AG20443 (cell line): ENCODE measurements around the gene RGL2.
"Not testable (repeated sequence)": the region's sequence is repeated elsewhere in the genome, so short reads cannot be mapped to it uniquely, and the experiment has no call there.

Experiments
- DNase-seq: peaks from one replicate; pipeline ENCODE4 v3.0.0; 2012; ENCODE audit warnings: low spot score, mixed read lengths

RGL2 gene, protein sequence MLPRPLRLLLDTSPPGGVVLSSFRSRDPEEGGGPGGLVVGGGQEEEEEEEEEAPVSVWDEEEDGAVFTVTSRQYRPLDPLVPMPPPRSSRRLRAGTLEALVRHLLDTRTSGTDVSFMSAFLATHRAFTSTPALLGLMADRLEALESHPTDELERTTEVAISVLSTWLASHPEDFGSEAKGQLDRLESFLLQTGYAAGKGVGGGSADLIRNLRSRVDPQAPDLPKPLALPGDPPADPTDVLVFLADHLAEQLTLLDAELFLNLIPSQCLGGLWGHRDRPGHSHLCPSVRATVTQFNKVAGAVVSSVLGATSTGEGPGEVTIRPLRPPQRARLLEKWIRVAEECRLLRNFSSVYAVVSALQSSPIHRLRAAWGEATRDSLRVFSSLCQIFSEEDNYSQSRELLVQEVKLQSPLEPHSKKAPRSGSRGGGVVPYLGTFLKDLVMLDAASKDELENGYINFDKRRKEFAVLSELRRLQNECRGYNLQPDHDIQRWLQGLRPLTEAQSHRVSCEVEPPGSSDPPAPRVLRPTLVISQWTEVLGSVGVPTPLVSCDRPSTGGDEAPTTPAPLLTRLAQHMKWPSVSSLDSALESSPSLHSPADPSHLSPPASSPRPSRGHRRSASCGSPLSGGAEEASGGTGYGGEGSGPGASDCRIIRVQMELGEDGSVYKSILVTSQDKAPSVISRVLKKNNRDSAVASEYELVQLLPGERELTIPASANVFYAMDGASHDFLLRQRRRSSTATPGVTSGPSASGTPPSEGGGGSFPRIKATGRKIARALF

DNA sequence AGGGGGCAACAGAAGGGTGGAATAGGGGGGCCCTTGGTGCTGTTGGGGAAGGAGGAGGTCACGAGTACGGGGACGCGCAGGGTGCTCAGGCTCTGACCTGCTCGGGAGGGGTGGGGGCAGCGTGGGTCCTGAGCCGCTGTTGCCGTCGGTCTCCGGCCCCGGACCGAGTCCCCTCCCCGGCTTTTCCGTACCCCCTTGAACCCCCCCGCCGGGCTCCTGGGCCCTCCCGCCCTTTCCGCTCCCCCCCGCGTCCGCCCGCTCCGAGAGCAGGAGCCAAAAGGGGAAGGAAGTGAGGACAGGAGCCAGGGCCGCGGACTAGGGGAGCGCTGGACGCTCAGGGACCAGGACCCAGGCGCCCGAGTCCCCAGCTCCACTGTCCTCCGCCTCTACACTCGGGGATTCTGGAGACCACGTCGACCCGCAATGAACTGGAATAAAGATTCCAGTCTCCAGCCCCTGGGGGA lies at the start of gene RGL2:
RGL2 (minus strand) TSS at position 170 of the 464 bp plus-strand sequence. CDS start 332 bp downstream, outside the sequence.
- peak; percentile 75 for DNase-seq

DNA sequence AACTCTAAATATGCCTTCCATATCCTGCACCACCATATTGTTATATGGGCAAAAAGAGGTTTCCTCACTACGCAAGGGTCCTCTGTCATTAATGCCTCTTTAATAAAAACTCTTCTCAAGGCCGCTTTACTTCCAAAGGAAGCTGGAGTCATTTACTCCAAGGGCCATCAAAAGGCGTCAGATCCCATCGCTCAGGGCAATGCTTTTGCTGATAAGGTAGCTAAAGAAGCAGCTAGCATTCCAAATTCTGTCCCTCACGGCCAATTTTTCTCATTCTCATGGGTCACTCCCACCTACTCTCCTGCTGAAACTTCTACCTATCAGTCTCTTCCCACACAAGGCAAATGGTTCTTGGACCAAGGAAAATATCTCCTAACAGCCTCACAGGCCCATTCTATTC lies 49.1 kb upstream of the RGL2 start:
- DNase-seq = no peak

DNA sequence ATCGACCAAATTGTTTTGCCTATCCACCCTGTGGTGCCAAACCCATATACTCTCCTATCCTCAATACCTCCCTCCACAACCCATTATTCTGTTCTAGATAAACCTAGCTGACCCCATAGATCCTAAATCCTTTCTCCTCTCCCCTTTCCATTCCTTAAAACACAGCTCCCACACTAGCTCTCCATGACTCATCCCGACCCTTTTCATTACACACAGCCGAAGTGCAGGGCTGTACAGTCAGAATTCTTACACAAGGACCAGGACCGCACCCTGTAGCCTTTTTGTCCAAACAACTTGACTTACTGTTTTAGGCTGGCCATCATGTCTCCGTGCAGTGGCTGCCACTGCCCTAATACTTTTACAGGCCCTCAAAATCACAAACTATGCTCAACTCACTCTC lies 48.2 kb upstream of the RGL2 start:
- not testable (repeated sequence) for DNase-seq

DNA sequence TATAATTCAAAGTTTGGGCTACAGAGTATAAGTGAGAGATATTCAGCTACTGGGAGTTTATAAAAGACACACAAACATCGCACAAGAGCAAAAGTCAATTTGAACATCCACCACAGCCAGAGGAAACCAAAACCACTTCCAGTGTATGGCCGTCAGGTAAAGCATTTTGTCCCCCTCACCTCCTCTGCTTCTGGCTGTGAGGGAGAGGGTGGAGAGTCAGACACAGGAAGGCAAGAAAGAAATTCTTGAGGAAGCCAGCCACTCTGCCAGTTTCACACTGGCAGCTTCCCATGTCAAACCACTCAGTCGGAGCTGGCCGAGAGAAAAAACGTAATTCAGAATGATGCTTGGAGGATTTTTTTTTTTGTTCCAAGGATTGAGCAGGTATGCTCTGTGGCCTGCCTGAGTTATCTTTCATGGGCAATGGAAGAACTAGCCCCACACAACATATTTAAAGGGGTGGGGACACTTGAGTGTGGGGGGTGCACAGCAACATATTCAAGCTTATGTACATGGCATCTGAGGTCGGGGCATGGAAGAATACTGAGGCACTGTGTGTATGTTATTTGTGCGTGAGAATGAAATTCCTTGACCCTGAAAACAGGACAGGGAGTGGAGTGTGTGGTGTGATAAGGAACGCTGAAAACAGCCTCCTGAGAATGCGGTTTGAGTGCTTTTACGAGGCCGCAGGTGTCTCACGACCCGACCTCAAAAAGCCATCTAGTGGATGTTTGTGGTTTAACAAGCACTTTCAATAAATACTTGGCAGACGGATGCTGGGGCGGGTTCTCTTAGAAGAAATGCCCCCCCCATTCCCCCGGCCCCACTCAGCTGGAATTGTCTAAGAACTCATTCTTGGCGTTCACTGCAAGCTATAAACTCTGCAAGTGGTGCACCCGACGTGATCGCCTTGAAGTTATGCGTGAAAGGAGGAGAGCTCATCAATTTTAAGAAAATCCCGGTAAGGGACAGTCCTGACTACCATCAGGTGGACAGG lies 46.3 kb upstream of the RGL2 start:
- peak; percentile 80 for DNase-seq

DNA sequence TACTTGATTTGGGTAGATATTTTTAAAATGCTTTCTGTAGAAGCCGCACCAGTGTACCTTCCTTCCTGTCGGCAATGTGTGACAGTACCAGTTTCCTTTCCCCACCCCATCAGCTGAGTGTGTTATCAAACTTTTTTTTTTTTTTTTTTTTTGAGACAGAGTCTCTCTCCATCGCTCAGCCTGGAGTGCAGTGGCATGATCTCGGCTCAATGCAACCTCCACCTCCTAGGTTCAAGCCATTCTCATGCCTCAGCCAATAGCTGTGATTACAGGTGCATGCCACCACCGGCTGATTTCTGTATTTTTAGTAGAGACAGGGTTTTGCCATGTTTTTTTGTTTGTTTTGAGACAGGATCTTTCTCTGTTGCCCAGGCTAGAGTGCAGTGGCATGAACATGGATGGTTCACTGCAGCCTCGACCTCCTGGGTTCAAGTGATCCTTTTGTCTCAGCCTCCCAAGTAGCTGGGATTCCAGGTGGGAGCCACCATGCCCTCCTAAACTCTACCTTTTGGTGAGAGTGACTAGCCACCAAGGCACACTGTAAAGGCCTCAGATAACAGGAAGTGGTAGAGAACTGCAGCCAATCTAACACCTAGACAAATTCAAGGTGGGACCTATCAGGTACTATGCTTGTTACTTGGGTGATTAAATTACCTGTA lies 45.3 kb upstream of the RGL2 start:
- no peak for DNase-seq

DNA sequence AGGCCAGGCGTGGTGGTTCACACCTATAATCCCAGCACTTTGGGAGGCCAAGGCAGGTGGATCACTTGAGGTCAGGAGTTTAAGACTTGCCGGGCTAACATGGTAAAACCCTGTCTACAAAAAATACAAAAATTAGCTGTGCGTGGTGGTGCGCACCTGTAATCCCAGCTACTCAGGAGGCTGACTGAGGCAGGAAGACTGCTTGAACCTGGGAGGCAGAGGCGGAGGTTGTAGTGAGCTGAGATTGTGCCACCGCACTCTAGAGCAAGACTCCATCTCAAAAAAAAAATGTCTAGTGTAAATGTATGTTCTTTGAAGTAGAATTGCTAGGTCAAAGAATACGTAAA lies 44.8 kb upstream of the RGL2 start:
- not testable (repeated sequence) for DNase-seq

DNA sequence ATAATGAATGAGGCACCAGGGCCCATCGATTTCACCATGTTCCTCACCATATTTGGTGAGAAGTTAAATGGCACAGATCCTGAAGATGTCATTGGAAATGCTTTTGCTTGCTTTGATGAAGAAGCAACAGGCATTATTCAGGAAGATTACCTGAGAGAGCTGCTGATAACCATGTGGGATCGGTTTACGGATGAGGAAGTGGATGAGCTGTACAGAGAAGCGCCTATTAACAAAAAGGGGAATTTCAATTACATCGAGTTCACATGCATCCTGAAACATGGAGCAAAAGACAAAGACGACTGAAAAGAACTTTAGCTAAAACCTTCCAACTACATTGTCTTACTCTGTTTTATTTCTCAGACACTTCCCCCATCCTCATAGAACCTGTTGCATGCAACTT lies 40.5 kb upstream of the RGL2 start:
- DNase-seq = no peak

DNA sequence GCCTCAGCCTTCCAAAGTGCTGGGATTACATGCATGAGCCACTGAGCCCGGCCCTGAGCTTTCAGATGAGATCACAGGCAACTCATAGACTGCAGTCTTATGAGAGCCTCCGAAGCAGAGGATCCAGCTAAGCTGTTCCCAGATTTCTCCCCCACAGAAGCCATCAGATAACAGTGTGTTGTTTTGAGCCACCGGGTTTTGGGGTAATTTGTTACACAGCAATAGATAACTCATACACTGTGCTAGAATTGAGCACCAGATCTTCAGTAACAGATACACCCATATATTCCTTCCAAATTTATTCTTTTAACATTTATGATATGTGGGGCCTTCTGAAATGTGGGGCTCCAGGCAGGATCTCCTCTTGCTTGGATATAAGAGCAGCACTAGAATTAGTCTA lies 37.8 kb upstream of the RGL2 start:
- no peak for DNase-seq

DNA sequence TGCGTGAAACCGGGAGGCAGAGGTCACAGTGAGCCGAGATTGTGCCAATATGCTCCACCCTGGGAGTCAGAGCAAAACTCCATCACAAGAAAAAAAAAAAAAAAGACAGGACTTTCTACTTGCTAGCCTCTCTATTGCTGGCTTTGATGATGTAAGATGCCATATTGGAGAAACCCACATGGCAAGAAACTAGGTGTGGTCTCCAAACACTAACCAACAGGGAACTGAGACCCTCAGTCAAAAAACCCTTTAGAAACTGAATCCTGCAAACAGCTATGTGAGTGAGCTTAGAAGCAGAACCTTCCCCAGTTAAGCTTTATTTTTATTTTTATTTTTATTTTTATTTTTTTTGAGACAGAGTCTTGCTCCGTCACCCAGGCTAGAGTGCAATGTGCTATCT lies 37.2 kb upstream of the RGL2 start:
- DNase-seq = no peak

DNA sequence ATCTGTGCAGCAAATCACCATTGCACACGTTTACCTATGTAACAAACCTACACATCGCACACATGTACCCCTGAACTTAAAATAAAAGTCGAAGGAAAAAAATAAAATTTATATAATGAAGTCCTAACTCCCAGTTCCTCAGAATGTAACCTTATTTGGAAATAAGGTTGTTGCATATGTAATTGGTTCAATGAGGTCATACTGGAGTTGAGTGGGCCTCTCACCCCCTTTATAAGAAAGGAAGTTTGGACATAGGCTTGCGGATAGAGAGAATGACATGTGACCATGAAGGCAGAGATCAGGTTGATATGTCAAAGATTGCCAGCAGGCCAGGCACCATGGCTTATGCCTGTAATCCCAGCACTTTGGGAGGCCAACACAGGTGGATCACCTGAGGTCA lies 34.9 kb upstream of the RGL2 start:
- DNase-seq = no peak

DNA sequence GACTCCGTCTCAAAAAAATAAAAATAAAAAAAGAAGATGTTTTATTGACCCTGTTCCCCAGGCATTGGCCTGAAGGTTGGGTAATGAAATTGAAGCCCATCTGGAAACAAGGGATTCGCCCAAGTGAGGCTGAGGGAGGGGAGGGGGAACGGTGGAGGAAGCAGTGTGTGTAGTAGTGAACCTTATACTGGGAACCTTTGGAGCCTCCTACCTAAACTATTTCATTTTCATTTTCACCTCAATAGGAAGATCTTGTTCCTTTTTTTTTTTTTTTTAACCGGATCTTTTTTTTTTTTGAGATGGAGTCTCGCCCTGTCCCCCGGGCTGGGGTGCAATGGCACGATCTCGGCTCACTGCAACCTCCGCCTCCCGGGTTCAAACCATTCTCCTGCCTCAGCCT lies 32.0 kb upstream of the RGL2 start:
- no peak for DNase-seq

DNA sequence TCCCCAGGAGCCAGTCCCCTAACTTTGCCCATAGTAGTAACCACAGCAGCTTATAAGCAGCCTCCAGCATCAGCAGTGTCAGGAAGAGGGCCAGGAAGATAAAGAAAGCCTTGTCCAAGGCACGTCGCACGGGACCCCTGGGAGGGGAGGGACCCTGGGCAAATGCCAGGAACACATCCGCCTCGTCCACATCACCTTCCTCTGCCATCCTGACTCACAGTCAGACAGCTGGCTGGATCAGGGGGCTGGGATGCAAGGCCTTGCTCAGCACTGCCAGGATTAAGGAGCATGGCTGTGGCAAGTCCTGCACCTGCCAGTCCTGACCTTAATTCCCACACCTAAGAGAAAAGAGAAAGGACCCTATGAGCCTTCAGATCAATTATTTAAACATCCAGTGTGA lies 30.3 kb upstream of the RGL2 start:
- DNase-seq = no peak

DNA sequence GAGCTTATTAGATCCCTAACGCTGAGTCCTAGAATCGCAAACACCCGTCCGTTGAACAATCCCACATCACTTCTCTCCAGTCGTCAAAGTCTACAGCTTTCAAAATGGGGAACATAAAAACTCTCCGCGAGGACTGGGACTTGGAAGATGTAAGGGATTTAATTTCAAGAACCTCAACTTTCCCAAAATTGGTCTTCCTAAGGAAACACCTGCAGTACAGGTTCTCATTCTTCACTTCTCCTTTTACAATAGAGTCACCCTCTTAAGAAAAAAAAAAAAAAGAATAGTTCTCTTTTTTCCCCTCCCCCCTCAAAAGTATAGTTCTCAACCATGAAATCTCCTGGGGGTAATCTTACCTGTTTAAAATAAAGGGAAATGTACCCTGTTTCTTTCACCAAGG lies 25.4 kb upstream of the RGL2 start:
- no peak for DNase-seq

DNA sequence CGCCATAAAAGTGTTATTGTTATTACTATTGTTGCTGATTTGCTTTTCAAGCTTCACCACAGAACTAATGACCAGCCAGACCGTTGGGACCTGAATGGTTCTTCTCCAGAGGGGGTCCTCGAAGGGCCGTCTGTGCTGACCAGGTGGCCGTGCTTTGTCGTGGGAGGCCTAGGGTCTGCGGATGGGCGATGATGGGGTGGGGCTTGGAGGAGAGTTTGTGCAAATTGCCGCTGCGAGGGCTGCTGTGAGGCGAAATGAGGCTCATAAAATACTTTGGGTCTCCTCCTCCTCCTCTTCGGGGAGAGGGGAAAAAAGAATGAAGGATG lies 24.8 kb upstream of the RGL2 start:
- DNase-seq = no peak

DNA sequence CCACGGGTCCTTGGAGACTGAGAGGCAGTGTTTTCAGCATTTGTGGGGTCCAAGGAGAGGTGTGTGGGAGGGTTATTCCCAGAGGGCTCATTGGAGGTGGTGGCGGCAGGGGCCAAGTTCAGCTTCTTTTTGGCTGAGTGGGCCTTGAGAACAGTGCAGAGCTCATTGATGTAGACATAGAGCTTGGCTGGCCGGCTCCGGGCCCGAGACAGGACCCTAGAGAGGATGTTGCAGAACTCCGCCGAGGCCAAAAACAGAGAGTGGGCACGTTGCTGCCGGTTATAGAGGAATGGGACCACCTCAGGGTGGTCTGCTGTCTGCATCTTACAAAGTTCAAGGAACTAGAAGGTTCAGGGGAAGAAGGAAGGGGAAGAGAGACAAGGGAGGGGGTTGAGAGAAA lies 22.5 kb upstream of the RGL2 start:
- no peak for DNase-seq

DNA sequence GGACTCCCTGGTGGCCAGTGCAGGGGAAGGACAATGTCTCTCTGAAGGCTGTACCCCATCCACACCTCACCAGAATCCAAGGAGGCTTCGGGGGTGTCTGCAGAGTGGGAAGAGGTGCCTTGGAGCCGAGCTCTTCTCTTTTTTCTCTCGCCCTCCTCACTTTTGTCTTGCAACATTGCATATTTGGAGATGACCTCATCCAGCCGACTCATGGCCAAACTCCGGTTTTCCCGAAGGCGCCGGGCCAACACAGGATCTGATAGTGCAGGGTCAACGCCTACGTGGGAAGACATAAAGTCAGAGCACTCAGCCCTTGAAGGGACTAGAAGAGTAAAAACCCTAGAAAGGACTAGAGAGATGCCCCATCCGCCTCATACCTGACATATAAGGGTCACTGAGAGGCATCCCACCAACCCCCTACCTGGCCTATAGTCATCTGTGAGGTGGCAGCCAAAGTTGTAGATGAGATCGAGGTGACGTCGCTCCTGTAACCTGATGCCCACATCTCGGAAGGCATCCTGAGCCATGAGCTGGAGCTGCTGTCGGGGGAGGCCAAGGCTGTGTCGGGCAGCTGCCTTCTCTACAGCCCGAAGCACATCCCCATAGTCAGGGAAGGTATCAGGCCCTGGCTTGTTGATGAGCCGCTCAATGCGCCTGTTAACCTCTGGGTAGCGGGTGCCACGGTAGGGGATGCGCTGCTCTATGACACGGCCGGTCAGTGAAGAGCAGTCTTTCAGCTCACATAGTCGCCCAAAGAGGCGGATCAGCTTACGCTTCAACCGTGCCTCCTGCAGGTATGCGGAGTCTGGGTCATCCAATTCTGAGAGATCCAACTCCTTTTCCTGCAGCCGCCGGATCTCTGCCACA lies 21.8 kb upstream of the RGL2 start:
- DNase-seq = peak; percentile 78

DNA sequence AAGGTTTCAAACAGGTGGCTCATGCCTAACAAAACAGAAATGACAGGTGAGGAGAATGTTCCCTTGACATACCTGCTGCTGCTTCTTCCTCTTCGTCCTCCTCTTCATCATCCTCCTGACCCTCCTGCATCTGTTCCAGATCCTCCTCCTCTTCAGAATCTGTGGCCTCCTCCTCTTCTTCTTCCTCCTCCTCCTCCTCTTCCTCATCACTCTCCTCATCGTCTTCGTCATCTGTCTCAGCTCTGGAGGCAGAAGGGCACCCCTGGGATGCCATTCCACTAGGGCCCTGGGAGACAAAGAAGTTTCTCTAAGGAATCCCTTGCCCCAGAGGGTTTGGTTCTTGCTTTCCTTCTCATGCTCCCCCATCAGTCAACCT lies 21.2 kb upstream of the RGL2 start:
- DNase-seq = no peak

DNA sequence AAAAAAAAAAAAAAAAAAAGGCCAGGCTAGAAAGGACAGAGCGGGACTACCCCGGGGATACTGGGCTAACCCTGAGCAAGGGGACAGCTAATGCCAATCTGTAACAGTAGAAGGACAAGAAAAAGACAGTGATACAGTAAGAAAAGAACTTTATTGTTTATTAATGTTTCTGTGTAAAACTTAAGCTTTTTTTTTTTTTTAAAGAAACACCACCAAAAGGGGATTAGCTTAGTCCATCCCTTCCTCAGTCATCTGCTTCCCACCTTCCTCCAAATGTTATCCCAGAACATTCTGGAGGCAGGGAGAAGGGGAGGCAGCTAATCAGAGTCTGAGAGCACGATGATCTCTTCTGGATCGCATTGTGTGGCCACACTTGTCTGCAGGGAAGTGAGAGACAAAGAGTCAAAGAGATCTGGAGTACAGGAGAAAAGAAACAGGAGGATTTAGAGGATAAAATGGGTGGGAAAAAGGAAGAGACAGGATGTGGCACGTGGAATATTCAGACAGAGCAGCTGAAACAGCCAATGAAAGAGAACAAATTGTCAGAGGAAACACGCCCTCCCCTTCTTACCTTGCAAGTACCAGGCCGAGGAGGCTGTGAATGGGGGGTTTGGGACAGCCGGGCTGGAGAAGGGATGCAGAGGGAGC lies 19.8 kb upstream of the RGL2 start:
- DNase-seq = no peak

DNA sequence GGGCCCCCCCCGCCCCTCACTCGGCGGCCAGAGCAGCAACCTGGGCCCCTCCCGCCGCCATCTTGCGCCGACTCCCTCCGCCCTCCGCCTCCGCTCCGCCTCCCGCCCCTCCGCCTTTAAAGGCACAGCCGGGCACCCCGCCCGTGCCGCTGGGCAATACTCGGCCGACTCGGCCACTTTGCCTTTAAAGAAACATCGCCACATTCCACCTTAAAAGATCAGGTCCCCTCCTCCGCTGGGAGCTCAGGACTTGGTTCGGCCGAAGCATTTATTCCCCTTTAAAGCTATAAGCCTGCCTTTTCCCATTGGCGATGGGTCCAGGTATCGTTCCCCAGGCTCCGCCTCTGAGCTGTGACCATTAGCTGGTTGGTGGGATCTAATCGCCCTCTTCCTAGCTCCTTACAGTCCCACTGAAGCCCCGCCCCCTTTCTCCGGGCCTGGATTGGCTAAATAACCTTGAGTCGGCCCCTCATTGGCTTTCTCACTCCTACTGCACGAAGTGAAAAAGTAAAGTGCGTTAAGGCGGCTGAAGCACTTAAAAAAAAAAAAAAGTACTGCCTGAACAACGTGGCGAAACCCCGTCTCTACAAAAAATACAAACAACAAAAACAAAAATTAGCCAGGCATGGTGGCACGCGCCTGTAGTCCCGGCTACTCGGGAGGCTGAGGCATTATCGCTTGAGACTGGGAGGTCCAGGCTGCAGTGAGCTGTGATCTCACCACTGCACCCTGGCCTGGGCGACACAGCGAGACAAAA lies 19.1 kb upstream of the RGL2 start, which contains the start of gene ZBTB22:
ZBTB22 (minus strand) TSS at position 76 of the 757 bp plus-strand sequence. CDS start 828 bp downstream, outside the sequence.
- peak; percentile 93 for DNase-seq

DNA sequence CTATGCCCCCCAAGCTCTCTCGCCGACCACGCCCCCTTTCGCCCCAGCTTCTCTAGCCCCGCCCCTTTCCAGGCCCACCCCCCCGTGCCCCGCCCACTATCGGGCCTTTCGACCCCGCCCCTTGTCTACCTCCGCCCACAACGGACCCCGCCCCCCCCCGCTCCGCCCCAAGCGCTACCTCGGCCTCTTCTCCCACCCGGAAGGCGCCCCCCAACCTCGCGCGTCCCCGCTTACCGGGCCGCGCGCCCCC lies 18.6 kb upstream of the RGL2 start:
- DNase-seq = peak; percentile 90
